Measurements from ENCODE around the gene GMPR. TPM values are rescaled to one million over a fixed set of nuclear protein-coding genes. Genes with fewer than 3 reads are reported as not detected.

GMPR gene
- polyA plus RNA-seq, 1 experiment = 8.3 TPM

GRCh38 chr6:16332175-16332542 lies 93.8 kb downstream of the GMPR start:
- ChIA-PET CTCF (interaction anchor here (0.6 to 6.9 kb wide), 30 partner anchors 12 to 754 kb away, joined by 3 to 70 read pairs (median 4); no protein-coding TSS in a partner anchor), POLR2A (interaction anchor here (0.5 kb wide), 1 partner anchor 185 kb away, joined by 3 read pairs; no protein-coding TSS in a partner anchor)
- no peak overlapping the region for H3K4me3 ChIP-seq (ENCODE audit: low read depth, low read length)
- DNase-seq (ENCODE audit: low read depth) = no peak
- peak; percentile 91 for TF ChIP-seq CTCF (IDR thresholded peaks at IDR 0.05; ENCODE audit: insufficient read depth, low read depth, low read length)
- peaks cover 7% of the 10 kb centered on the region for H3K36me3 ChIP-seq (ENCODE audit: control insufficient read depth, insufficient read depth, low read length)
- H3K27me3 ChIP-seq (ENCODE audit: control insufficient read depth, insufficient read depth, low read length) = no peaks in the 10 kb centered on the region

- POLR2A ChIA-PET = interaction anchor here (1.1 kb wide), 1 partner anchor 11 kb away, joined by 3 read pairs; no protein-coding TSS in a partner anchor
- Histone ChIP-seq H3K4me3 (ENCODE audit: low read depth, low read length) (no peak overlapping the region), H3K36me3 (ENCODE audit: control insufficient read depth, insufficient read depth, low read length) (peaks cover 5% of the 10 kb centered on the region), H3K27me3 (ENCODE audit: control insufficient read depth, insufficient read depth, low read length) (no peaks in the 10 kb centered on the region)
- DNase-seq (ENCODE audit: low read depth) = no peak
- CTCF ChIA-PET = interaction anchor here (0.6 to 6.9 kb wide), 16 partner anchors 10 to 753 kb away, joined by 3 to 70 read pairs (median 6); no protein-coding TSS in a partner anchor
- no peak for TF ChIP-seq CTCF (IDR thresholded peaks at IDR 0.05; ENCODE audit: insufficient read depth, low read depth, low read length)
Measured at GRCh38 chr6:16333580-16333979, 95.2 kb downstream of the GMPR start.

- H3K4me3 ChIP-seq (ENCODE audit: low read depth, low read length) = no peak overlapping the region
- ChIA-PET POLR2A (no interaction called here), CTCF (interaction anchor here (1.1 to 6.9 kb wide), 8 partner anchors 14 to 428 kb away, joined by 3 to 70 read pairs (median 10); partner anchors contain the start of gene ATXN1)
- H3K27me3 ChIP-seq (ENCODE audit: control insufficient read depth, insufficient read depth, low read length) = no peaks in the 10 kb centered on the region
- DNase-seq (ENCODE audit: low read depth) = peak; percentile 76
- TF ChIP-seq CTCF (IDR thresholded peaks at IDR 0.05; ENCODE audit: insufficient read depth, low read depth, low read length) = no peak
- peaks cover 1% of the 10 kb centered on the region; the same call in 1 of the 2 replicates for H3K36me3 ChIP-seq (ENCODE audit: control insufficient read depth, insufficient read depth, low read length)
Measured at GRCh38 chr6:16334671-16335070, 96.3 kb downstream of the GMPR start.

- TF ChIP-seq CTCF (IDR thresholded peaks at IDR 0.05; ENCODE audit: insufficient read depth, low read depth, low read length) = no peak
- Histone ChIP-seq H3K27me3 (ENCODE audit: control insufficient read depth, insufficient read depth, low read length) (no peaks in the 10 kb centered on the region), H3K4me3 (ENCODE audit: low read depth, low read length) (no peak overlapping the region), H3K36me3 (ENCODE audit: control insufficient read depth, insufficient read depth, low read length) (no peaks in the 10 kb centered on the region)
- DNase-seq (ENCODE audit: low read depth) = no peak
- ChIA-PET CTCF (interaction anchor here (1.1 to 6.9 kb wide), 7 partner anchors 15 to 427 kb away, joined by 3 to 70 read pairs (median 10); partner anchors contain the start of gene ATXN1), POLR2A (interaction anchor here (0.6 kb wide), 1 partner anchor 51 kb away, joined by 3 read pairs; no protein-coding TSS in a partner anchor)
Measured at GRCh38 chr6:16335176-16335575, 96.8 kb downstream of the GMPR start.

- peak; percentile 24; the same call in 1 of the 2 replicates for TF ChIP-seq CTCF (IDR thresholded peaks at IDR 0.05; ENCODE audit: insufficient read depth, low read depth, low read length)
- CTCF ChIA-PET = interaction anchor here (0.6 to 6.9 kb wide), 8 partner anchors 14 to 426 kb away, joined by 3 to 70 read pairs (median 10); partner anchors contain the start of gene ATXN1
- no peaks in the 10 kb centered on the region for H3K27me3 ChIP-seq (ENCODE audit: control insufficient read depth, insufficient read depth, low read length)
Measured at GRCh38 chr6:16336056-16336818, 97.8 kb downstream of the GMPR start.

More at GRCh38 chr6:16336056-16336818, 97.8 kb downstream of the GMPR start:
- Histone ChIP-seq H3K4me3 (ENCODE audit: low read depth, low read length) (no peak overlapping the region), H3K36me3 (ENCODE audit: control insufficient read depth, insufficient read depth, low read length) (no peaks in the 10 kb centered on the region)
- POLR2A ChIA-PET = no interaction called here
- DNase-seq (ENCODE audit: low read depth) = no peak

Data from BJ (cell line).